GM21825 (cell line): ENCODE results near the gene MAN1A1.

Source experiments
- ATAC-seq: cut with Tn5 transposase; IDR thresholded peaks from one replicate; pipeline ENCODE4 v1.9.1; 2021; ENCODE audit warnings: mild to moderate bottlenecking, moderate library complexity; ENCODE audit not compliant: unreplicated experiment

MAN1A1 gene

DNA sequence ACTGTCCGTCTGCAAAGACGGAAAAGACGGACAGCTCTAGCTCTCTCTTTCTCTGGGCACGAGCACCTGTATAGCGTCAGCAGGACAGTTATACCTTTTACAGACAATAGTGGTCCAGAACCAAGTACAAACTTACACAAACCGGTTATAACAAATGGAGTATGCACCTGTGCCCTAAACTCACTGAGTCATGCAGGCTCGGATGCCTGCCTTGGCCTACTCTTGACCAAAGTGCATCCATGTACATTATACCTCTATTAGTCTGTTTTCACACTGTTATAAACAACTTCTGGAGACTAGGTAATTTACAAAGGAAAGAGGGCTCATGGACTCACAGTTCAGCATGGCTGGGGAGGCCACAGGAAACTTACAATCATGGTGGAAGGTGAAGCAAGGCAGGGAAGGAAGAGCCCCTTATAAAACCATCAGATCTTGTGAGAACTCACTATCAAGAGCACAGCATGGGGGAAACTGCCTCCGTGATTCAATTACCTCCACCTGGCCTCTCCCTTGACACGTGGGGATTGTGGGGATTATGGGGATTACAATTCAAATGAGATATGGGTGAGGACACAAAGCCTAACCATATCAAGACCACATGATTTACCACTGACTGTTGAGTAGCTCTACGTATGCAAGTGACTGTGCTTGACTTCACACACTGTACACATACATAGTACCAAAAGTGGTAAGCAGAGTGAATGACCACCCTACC lies 23.1 kb downstream of the MAN1A1 start:
- no peak for ATAC-seq

DNA sequence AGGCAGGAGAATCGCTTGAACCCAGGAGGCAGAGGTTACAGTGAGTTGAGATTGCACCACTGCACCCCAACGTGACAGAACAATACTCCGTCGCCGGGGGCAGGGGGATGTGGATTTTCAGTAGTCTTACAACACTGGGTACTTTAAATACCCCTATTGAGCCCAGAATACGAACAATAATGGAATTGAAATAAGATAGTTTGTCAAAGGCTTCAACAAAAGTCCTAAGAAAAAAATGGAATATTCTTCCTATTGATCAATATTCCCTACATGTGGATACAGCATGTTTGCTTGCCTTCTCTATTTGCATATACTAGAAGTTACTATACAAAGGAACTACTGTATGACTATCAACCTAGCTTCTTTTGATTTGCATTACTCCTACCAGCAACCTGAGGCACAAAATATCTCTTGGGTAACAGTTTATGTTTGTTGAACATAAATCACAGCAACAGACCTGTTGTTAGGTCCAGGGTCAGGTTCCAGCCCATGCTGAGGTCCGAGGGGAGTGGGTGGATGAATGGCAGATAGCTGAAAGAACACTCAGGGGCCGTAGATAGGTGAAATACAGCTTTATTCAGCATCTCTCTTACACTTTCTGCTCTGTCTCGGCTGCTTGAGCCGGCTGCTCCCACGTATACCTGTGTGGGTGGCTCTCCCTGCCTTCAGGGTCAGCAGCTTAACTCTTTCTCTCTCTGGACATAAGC lies 23.8 kb downstream of the MAN1A1 start:
- ATAC-seq, result no peak

DNA sequence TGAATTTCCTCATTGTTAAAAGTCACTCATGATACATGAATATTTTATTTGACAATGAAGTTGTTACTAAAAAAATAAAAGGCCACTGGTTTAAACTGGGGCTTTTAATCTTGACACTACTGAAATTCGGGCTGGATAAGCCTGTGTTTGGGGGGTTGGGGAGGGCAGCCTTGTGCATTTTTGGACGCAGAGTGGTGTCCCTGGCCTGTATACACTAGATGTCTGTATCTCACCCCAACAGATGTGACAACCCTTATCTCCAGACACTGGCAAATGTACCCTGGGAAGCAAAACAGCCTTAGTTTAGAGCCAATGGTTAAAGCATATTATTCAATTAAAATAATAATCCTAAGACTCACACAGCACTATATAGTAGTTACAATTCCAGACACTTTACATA lies 24.8 kb downstream of the MAN1A1 start:
- no peak for ATAC-seq

DNA sequence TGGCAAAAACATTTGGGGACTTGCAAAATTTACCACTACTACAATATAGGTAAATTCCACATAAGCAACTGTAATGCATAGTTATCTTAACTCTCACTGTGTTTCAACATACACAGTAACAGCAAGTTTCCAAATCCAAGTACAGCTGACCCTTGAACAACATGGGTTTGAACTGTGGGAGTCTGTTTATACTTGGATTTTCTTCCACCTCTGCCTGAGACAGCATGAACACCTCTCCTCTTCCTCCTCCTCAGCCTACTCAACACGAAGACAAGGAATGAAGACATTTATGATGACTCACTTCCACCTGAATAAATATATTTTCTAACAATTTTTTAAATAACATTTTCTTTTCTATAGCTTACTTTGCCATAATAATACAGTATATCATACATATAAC lies 25.6 kb downstream of the MAN1A1 start:
- no peak for ATAC-seq

DNA sequence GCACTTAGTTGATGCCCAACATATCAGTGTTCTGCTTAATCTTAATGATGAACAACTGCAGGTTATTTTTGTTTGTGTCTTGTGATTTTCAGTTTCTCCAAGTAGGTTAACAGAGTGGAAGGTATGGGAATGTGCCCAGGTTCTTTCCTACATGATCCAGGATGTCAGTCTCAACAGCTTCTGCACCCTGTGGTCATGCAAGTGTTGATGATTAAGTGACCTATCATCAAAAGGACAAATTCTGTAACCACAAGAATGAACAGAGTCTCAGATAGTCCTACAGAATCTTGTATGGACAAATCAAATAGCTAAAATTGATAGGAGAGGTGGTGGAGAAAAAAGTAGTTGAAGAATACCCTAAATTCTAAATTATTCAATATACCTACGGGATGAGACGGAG lies 26.1 kb downstream of the MAN1A1 start:
- no peak for ATAC-seq

DNA sequence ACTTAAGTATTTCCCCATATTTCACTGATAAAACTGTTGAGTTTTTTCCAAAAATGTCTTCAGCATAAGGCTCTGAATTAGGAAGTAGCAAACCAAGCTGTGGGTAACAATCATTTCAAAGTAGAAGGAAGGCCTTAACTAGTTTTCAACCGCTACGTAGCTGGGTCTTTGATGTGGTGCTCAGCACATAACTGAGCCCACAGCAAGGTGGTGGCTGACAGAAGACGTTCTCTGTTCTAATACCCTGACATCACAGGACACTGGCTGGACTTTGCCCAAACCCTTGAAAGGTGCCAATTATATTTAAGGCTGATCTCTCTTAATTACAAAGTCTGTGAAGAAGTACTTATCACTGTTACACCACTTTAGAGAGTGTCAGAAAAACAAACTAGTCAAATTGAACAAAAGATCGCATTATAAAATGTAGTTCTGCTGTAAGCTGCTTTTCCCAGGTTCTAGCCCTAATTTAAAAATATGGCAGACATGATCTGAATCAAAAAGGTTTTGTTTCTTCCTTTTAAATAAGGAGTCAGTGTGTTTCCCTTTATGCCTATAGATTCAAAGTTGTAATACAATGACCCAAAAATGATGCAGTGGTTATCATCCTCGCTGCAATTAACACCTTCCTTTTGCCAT lies 26.7 kb downstream of the MAN1A1 start:
- no peak for ATAC-seq

DNA sequence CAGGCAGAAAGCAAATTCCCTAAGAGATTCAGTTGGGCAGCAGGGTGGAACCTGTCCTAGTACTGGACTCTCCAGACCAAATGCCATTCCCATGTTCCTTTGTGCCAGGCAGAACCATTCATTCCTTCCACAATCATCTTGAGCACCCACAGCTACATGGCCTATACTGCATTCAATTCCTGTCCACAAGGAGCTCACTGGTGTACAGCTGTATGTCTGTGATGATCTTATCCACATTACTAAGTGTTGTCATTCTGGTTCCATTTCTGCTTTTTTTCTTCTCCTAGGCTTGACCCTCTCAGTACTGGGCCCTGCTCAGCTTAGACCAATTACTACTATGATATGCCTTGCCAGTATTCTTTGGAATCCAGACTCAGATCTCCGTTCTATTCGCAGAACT lies 27.5 kb downstream of the MAN1A1 start:
- no peak for ATAC-seq

DNA sequence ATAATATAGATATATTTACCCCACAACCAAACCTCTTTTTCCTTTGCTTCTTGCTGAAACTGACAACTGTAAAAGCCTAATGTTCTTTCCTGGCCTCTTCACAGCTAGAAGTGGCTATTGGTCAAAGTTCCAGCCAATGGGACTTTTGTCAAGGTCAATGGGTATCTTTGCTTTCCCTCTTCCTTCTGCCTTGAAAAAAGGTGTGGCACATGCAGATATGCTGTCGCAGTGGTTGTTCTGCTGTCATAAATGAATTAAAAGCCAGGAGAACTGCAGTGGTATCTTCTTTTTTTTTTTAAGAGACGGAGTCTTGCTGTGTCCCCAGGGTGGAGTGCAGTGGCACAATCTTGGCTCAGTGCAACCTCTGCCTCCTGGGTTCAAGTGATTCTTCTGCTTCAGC lies 29.9 kb downstream of the MAN1A1 start:
- no peak for ATAC-seq

DNA sequence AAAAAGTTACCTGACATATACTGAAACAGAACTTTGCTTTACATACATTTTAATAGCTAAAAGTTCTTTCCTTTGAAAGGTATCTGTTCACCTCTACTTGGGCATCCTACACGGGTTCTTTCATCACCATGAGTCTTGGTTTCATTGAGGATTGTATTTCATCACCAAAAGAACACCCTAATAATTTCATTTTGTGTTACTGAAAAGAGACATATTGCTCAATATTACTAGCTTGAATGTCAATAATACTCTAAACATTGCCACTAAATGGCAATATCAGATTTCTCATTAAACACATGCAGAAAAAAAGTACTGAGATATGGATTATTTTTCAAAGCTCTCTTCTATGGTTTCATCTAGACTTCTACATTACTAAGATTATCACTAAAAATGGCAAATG lies 30.8 kb downstream of the MAN1A1 start:
- ATAC-seq, result no peak

DNA sequence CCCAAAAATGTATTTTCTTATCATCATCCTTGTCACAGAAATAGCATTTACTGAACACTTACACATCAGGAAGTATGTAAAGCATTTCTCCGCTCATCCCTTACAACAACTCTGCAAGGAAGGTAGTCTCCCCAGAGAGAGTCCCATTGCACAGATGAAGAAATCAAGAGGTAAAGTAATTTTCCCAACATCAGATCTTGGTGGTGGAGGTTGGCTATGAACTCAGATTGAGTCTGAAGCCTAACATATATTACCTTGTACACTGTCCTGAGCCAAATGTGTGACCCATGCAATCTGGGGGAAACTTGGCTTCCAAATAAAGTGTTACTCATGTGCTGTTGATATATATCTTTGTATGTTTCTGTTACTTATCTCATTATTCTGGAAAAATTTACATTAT lies 31.4 kb downstream of the MAN1A1 start:
- ATAC-seq, result no peak

DNA sequence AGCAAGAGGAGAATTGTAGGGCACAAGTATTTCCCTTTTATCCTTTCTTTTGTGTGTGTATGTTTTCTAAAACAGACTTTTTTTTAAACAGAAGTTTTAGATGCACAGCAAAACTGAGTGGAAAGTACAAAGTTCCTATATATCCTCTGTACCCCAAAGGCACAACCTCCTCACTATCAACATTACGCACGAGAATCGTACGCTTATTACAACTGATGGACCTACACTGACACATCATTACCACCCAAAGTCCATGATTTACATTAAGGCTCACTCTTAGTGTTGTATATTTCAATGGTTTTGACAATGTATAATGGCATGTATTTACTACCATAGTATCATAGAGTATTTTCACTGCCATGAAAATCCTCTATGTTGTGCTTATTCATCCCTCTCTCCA lies 32.6 kb downstream of the MAN1A1 start:
- ATAC-seq, result no peak

DNA sequence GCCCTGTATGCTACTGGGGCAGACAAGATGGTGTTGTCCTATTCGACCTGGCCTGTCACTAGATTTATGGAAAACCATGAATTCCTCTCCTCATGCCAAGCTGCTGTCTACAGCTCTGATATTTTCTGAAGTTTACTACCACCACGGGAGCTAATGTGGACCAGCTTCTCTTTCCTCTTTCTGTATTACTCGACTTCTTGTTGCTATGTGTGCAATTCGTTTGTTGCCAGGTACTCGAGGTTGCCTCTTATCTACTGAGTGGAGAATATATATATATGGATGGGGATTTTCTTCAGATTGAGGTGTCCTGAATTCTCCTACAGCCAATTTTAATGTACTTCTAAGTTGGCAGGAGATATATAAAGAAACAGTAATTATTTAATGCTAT lies 34.7 kb downstream of the MAN1A1 start:
- ATAC-seq, result peak; percentile 38

DNA sequence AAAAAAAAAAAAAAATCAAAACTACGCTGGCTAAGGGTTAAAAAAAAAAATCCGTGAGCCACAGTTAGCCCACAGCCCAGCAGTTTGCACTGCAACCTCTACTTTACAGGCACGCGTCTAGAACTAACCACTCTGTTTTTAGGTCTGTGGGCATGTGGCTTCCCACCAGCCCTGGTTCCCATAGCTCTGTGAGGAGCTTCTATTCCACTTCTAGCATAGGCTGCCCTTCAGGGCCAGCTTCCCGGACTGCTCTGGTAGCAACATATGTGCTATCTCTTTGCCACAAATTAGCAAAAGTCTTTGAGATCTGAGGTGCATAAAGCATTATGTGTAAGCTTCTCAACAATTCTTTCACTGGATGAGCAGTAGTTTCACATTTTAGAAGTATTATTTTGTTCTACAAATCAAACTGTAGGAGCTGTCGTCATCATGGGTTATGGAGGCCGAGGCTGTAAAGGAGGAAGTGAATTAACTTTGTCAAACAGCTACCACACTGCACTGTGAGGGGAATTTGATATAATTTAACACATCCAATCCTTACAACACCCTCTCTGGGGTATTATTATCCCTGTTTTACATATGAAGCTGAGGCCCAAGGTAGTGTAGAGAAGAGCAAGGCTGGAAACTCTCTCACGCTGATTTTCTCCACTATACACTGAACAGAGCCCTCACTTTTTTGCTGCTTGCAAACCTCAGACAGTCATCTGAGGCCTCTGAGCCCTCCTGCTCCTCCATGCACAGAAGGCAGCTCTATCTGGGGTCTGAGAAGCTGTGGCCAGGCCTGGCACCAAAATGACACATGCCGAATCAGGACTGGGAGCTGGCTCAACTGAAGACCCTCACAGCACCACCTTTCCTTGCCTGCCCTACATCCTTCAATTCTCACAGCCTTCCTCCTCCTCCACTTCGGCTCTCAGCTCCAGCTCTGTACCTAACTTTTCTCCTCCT lies 35.4 kb downstream of the MAN1A1 start:
- peak; percentile 56 for ATAC-seq

DNA sequence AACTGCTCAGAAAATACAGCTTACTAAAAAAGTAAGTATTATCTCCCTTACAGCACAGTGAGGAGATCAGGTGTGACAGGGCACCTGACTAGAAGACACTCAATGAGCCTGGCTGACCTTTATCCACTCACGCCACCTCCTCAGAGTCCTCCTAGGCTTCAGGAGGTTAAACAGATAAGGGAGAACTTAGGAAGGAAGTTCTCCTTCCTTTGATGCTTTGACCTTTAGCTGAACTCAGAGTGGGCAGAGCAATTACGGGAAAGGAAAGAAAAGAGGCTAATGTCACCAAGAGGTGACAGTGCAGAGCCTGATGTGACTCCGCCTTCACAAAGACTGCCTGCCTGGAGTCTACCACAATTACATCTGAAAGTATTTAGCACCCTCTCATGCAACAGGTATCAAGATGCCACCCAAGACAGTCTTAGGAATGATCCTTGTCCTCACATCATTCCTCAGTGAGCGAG lies 36.7 kb downstream of the MAN1A1 start:
- ATAC-seq, result peak; percentile 48

DNA sequence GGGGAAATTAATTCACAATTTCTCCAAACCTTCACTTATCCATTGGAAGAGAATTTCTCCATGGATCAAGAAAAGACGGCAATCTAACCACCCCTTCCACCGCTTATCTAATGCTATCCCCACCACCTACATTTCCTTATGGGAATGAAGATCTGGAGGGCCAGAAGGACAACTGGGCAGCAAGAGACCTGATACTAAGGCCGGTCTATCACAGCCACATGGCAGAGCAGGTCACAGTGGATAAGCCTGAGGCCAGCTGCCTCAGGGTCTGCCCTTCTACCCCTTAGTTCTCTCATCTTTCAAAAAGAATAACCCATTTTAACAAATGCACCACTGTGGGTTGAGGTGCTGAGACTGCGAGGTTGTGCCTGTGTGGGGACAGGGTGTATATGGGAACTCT lies 37.1 kb downstream of the MAN1A1 start:
- ATAC-seq, result no peak

DNA sequence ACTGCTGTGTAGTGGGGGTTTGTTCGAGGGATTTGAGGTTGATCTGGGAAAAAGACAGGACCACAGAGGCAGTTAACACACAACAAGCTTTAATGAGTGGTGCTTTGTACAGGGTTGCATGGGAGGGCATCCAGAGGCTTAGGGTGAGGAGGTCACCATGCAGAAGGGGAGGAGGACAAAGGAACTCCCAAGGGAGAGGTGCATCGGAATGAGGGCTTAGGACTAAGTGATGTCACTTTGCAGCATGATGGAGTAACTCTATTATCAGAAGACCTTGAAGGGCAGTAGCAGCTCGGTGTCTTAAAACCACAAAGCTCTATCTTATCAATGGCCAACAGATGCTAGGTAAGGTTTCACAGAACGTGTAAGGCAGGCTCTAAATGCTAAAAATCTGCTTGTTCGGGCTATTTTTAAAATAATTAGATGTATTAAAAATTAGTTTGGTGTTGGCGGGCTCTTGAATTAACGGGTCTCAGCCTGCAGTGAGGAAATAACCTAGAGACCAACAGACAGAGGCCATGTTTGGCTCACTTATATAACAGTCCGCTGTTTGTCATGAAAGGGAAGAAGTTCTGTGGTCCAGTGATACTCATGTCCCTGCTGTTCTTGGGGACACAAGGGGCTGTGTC lies 37.9 kb downstream of the MAN1A1 start:
- no peak for ATAC-seq

DNA sequence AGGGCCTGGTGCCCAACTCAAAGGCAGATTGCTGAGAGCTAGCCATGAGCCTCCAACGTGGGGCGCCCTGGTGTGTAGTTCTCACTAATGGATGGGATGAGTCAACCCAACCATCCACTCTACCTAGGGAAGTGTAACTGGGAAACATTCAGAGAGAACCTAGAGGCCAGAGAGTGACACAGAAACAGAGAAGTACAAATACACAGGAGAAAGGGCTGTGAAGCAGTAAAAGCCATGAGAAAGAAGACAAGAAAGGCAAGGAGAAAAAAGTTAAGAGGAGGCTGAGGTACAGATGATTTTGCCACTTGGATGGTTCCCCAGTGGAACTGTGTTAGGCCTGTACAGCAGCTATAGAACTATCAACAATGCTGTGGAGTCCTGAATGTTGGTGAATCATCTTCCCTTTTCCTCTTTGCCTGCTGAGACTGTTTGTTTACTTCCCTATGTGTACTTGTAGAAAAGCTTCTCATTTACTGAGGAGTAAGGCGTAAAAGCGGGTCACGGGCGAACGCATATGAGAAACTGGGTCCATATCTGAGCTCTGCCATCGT lies 39.0 kb downstream of the MAN1A1 start:
- no peak for ATAC-seq

DNA sequence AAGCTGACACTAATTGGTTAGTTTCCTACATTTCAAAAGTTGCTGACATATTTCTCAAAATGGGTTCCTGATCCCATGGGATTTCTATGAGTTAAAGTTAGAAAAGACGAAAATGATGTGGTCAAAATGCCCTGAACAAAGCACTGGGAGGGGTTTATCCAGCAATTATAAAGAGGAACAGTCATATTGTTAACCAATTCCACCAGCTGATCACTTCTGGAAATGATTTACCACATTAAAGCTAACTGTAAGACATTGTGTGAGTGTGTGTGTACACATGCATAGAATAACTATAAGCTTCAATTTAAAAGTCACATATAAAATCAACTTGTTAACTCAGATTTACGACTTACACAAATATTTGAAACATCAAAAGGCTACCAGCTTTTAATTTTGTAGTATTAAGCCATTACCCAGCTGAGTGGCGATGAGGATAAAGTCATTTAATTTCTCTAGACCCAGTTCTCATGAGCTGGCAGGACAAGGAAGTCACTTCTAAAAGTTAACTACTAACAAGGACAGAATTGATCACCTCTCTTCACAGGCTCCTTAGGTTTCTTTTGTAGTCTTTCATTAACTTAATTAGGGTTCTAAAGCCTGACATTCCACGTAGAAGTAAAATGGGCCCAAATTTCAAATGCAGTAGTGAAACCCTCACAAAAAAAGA lies 40.4 kb downstream of the MAN1A1 start:
- no peak for ATAC-seq

DNA sequence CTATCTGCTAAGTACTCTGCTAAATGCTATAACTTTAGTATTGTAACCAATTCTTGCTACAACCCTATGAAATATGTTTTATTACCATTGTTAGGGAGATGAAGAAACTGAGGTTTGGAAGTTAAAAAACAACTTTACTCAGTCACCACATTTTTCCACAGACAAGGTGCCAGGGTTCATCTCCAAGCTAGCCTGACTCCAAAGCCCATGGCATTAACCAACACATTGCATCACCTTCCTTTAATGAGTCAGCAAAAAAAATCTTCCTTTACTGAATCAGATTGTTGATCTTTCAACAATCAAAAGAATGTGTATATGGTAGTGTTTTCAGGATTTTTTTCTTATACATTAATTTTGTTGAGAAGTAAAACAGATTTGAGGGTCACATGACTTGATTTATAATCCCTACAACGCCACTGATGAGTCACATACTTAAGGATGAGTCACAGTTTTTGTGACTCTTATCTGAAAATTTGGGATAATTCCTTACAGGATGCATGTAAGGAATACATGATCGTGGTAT lies 41.5 kb downstream of the MAN1A1 start:
- no peak for ATAC-seq

DNA sequence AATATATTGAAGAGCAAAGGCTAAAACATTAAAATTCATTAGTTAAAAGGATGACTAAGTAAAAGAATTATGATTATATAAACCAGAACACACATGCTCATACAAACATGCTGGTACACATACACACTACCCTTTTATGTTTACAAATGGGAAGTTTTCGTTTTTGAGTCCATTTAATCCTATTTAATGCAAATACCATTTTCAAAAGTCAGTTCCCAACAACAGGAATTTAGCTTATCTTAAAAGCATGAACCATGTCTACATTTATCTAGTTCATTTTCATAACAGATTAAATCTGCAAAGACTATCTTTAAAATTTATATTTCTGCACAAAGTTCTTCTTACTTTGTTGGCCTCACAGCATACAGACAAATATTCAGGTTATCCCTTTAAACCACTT lies 42.5 kb downstream of the MAN1A1 start:
- no peak for ATAC-seq
